ENCODE results near the gene DDAH2. TPM values are rescaled to one million over a fixed set of nuclear protein-coding genes. Genes with fewer than 3 reads are reported as not detected.

Gene DDAH2
- polyA plus RNA-seq, 1 donor from 2014 or later, result 386 TPM

DNA sequence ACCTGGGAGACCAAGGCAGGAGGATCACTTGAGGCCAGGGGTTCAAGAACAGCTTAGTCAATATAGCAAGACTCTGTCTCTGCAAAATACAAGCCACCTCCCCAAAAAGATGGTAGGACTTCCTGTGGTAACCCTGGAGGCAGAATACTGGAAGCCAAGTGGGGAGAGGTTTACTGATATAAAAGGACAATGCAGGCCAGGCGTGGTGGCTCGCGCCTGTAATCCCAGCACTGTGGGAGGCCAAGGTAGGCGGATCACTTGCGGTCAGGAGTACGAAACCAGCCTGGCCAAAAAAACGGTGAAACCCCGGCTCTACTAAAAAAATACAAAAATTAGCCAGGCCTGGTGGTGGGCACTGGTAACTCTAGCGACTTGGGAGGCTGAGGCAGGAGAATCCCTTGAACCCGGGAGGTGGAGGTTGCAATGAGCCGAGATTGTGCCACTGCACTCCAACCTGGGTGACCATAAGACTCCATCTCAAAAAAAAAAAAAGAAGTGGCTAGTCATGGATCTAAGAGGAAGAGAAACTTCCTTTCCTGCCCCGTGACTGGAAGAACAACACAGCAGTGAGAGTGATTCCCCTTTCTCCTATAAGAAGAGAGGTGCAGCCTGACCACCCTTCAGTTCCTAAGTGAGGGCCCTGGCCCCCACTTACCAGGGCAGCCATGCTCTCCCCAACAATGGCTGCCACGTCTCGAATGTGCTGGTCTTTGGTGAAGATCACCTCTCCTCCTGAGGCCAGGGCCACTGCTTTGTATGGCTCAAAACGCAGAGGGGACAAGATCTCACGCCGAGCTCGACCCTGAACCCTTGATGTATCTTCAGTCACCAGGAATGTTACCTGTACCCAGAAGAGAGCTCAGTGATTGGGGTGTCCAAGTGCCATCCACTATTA is 39.5 kb upstream of the DDAH2 start:
- TF ChIP-seq TAF1 (IDR thresholded peaks at IDR 0.05; ENCODE audit: low read depth) (no peak), EZH2 (IDR thresholded peaks at IDR 0.05; ENCODE audit: borderline replicate concordance, insufficient read depth, low read length, poor library complexity, severe bottlenecking) (no peak), RAD21 (conservative IDR thresholded peaks at IDR 0.05) (no peak), POLR2AphosphoS5 (IDR thresholded peaks at IDR 0.05) (no peak)
- TF ChIP-seq, protein P1, sequence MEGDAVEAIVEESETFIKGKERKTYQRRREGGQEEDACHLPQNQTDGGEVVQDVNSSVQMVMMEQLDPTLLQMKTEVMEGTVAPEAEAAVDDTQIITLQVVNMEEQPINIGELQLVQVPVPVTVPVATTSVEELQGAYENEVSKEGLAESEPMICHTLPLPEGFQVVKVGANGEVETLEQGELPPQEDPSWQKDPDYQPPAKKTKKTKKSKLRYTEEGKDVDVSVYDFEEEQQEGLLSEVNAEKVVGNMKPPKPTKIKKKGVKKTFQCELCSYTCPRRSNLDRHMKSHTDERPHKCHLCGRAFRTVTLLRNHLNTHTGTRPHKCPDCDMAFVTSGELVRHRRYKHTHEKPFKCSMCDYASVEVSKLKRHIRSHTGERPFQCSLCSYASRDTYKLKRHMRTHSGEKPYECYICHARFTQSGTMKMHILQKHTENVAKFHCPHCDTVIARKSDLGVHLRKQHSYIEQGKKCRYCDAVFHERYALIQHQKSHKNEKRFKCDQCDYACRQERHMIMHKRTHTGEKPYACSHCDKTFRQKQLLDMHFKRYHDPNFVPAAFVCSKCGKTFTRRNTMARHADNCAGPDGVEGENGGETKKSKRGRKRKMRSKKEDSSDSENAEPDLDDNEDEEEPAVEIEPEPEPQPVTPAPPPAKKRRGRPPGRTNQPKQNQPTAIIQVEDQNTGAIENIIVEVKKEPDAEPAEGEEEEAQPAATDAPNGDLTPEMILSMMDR (IDR thresholded peaks at IDR 0.05; ENCODE audit: poor library complexity, severe bottlenecking), result no peak
- H3F3A ChIP-seq (ENCODE audit: insufficient read depth, low read length, poor library complexity, severe bottlenecking), result no peaks in the 10 kb centered on the region

DNA sequence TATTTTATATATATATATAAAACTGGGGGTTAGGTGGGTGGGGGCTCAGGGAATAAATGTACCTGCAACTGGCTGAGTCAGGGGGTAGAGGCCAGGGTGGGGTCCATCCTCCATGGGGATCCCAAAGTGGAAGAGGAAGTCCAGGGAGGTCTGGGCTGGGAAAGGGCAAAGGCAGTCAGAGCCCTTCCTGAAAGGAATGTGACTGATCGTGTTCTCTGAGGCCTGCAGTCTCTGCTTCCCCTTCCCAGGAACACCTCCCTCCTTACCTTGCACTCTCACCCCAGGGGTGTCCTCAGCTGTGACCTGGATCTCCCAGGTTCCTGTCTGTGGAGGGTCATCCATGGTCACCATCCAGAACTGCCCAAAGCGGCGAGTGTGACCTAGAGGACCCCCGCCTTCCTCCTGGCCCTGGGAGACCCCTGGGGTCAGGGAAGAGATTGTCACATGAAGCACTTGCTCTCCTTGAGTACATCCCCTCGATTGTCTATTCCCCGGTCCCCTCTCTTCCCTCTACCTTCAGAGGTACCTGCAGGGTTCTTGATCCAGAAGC is 38.1 kb upstream of the DDAH2 start:
- TF ChIP-seq TAF1 (IDR thresholded peaks at IDR 0.05; ENCODE audit: low read depth) (no peak), SMC3 (conservative IDR thresholded peaks at IDR 0.05; ENCODE audit: poor library complexity) (no peak), MXI1 (conservative IDR thresholded peaks at IDR 0.05; ENCODE audit: poor library complexity, severe bottlenecking) (no peak), POLR2AphosphoS5 (IDR thresholded peaks at IDR 0.05) (no peak), RAD21 (conservative IDR thresholded peaks at IDR 0.05) (no peak), EP300 (conservative IDR thresholded peaks at IDR 0.05; ENCODE audit: poor library complexity, severe bottlenecking) (no peak), EZH2 (IDR thresholded peaks at IDR 0.05; ENCODE audit: borderline replicate concordance, insufficient read depth, low read length, poor library complexity, severe bottlenecking) (no peak)
- TF ChIP-seq, protein P2, sequence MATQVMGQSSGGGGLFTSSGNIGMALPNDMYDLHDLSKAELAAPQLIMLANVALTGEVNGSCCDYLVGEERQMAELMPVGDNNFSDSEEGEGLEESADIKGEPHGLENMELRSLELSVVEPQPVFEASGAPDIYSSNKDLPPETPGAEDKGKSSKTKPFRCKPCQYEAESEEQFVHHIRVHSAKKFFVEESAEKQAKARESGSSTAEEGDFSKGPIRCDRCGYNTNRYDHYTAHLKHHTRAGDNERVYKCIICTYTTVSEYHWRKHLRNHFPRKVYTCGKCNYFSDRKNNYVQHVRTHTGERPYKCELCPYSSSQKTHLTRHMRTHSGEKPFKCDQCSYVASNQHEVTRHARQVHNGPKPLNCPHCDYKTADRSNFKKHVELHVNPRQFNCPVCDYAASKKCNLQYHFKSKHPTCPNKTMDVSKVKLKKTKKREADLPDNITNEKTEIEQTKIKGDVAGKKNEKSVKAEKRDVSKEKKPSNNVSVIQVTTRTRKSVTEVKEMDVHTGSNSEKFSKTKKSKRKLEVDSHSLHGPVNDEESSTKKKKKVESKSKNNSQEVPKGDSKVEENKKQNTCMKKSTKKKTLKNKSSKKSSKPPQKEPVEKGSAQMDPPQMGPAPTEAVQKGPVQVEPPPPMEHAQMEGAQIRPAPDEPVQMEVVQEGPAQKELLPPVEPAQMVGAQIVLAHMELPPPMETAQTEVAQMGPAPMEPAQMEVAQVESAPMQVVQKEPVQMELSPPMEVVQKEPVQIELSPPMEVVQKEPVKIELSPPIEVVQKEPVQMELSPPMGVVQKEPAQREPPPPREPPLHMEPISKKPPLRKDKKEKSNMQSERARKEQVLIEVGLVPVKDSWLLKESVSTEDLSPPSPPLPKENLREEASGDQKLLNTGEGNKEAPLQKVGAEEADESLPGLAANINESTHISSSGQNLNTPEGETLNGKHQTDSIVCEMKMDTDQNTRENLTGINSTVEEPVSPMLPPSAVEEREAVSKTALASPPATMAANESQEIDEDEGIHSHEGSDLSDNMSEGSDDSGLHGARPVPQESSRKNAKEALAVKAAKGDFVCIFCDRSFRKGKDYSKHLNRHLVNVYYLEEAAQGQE (IDR thresholded peaks at IDR 0.05; ENCODE audit: borderline replicate concordance), result no peak
- TF ChIP-seq, protein P1 (IDR thresholded peaks at IDR 0.05; ENCODE audit: poor library complexity, severe bottlenecking), result no peak
- no peak overlapping the region for H3K27ac ChIP-seq (ENCODE audit: low read length)
- no peaks in the 10 kb centered on the region for H4K20me1 ChIP-seq (ENCODE audit: insufficient read depth)
- no peak overlapping the region for H2AFZ ChIP-seq (ENCODE audit: low read depth, low read length)
- H3K4me3 ChIP-seq (ENCODE audit: low read length), result no peak overlapping the region
- no peaks in the 10 kb centered on the region for H3K9me3 ChIP-seq (ENCODE audit: low read length)
- no peaks in the 10 kb centered on the region for H3K36me3 ChIP-seq (ENCODE audit: insufficient read depth, low read length)
- no peaks in the 10 kb centered on the region for H3K27me3 ChIP-seq (ENCODE audit: insufficient read depth, low read depth, low read length)
- no peaks in the 10 kb centered on the region for H3K9me2 ChIP-seq (ENCODE audit: insufficient read depth, low read length)
- H3K9ac ChIP-seq (ENCODE audit: low read length), result no peak overlapping the region
- no peaks in the 10 kb centered on the region for H3K79me2 ChIP-seq (replicated peaks; ENCODE audit: insufficient read depth, low read length)
- H3K4me2 ChIP-seq (ENCODE audit: low read length), result no peak overlapping the region
- no peaks in the 10 kb centered on the region for H3F3A ChIP-seq (ENCODE audit: insufficient read depth, low read length, poor library complexity, severe bottlenecking)

More for the DNA sequence above, 39.5 kb upstream of the DDAH2 start:
- Histone ChIP-seq H3K27ac (ENCODE audit: low read length) (no peak overlapping the region), H3K9me3 (ENCODE audit: low read length) (no peaks in the 10 kb centered on the region), H3K27me3 (ENCODE audit: insufficient read depth, low read depth, low read length) (no peaks in the 10 kb centered on the region), H4K20me1 (ENCODE audit: insufficient read depth) (no peaks in the 10 kb centered on the region), H3K4me3 (ENCODE audit: low read length) (no peak overlapping the region), H3K4me2 (ENCODE audit: low read length) (no peak overlapping the region), H3K9me2 (ENCODE audit: insufficient read depth, low read length) (no peaks in the 10 kb centered on the region), H3K79me2 (replicated peaks; ENCODE audit: insufficient read depth, low read length) (no peaks in the 10 kb centered on the region), H2AFZ (ENCODE audit: low read depth, low read length) (no peak overlapping the region), H3K36me3 (ENCODE audit: insufficient read depth, low read length) (no peaks in the 10 kb centered on the region), H3K9ac (ENCODE audit: low read length) (no peak overlapping the region)
